ENCODE data around the gene MACF1.

The MACF1 gene

GRCh38 chr1:39398278-39399021 is 194.0 kb downstream of the MACF1 start:
- peak; percentile 67 for DNase-seq

- DNase-seq = no peak
Measured at GRCh38 chr1:39401106-39401505, 196.6 kb downstream of the MACF1 start.

GRCh38 chr1:39404876-39405275 is 200.4 kb downstream of the MACF1 start:
- no peak for DNase-seq

- DNase-seq = no peak
Measured at GRCh38 chr1:39405358-39405757, 200.9 kb downstream of the MACF1 start.

GRCh38 chr1:39406533-39407450 is 202.3 kb downstream of the MACF1 start:
- DNase-seq = no peak

GRCh38 chr1:39407510-39407895 is 203.0 kb downstream of the MACF1 start:
- DNase-seq = no peak

- DNase-seq = no peak
Measured at GRCh38 chr1:39407896-39408640, 203.6 kb downstream of the MACF1 start.

- peak; percentile 98 for DNase-seq
Measured at GRCh38 chr1:39408641-39409054, 204.2 kb downstream of the MACF1 start.

GRCh38 chr1:39409055-39409816 is 204.7 kb downstream of the MACF1 start:
- peak; percentile 73 for DNase-seq

- DNase-seq = peak; percentile 87
Measured at GRCh38 chr1:39410915-39411436, 206.5 kb downstream of the MACF1 start.

GRCh38 chr1:39411526-39412478 is 207.3 kb downstream of the MACF1 start:
- no peak for DNase-seq

GRCh38 chr1:39412892-39413291 is 208.4 kb downstream of the MACF1 start:
- DNase-seq = no peak

GRCh38 chr1:39413902-39414528 is 209.5 kb downstream of the MACF1 start:
- DNase-seq = no peak

GRCh38 chr1:39415553-39415952 is 211.1 kb downstream of the MACF1 start:
- DNase-seq = no peak

- DNase-seq = no peak
Measured at GRCh38 chr1:39416609-39417008, 212.1 kb downstream of the MACF1 start.

- DNase-seq = no peak
Measured at GRCh38 chr1:39418236-39418635, 213.7 kb downstream of the MACF1 start.

GRCh38 chr1:39420493-39420892 is 216.0 kb downstream of the MACF1 start:
- no peak for DNase-seq

GRCh38 chr1:39422614-39423013 is 218.1 kb downstream of the MACF1 start:
- DNase-seq = no peak

- no peak for DNase-seq
Measured at GRCh38 chr1:39425151-39425550, 220.7 kb downstream of the MACF1 start.

- no peak for DNase-seq
Measured at GRCh38 chr1:39425634-39426033, 221.1 kb downstream of the MACF1 start.

GRCh38 chr1:39426346-39426745 is 221.9 kb downstream of the MACF1 start:
- no peak for DNase-seq
